ENCODE measurements around the gene MET.
"Not testable (repeated sequence)": the region's sequence is repeated elsewhere in the genome, so short reads cannot be mapped to it uniquely, and the experiment has no call there.

Gene MET

DNA sequence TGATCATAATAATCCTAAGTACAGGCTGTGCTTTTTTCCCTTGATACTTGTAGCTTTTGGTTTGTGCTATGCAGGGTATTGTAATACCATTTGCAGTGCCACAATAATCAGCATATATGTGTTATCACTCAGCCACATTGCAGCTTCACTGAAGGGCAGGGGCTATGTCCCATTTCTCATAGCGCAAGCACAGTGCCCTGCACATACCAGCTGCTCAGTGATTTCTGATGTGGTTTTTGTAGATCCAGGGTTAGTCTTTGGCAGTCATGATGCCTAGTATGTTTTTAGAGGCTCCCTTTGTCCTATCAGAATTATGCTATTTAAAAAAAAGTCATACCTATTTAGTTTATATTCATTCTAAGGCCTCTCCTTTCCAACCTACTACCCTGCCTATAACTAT lies 25.8 kb downstream of the MET start:
- no peak for DNase-seq (ENCODE audit: low read depth in 1 of 2, low spot score in 1 of 2)

DNA sequence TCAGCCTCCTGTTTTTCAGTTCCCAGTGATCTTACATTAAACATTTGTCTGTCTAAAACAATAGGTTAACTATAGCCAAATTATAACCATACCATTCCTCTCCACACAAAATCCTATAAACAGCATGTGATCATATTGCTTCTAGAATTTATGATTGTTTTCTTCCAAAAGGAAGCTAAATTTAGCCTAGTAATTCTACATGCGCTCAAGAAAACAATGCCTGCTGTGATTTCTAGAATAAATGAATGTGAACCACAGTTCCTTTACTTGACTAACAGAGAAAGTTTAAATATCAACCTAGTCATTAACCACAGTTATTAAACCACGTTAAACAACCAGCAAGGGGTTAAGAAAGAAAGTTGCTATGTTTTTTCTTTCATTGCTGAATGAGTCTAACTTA lies 26.4 kb downstream of the MET start:
- no peak for DNase-seq (ENCODE audit: low read depth in 1 of 2, low spot score in 1 of 2)

DNA sequence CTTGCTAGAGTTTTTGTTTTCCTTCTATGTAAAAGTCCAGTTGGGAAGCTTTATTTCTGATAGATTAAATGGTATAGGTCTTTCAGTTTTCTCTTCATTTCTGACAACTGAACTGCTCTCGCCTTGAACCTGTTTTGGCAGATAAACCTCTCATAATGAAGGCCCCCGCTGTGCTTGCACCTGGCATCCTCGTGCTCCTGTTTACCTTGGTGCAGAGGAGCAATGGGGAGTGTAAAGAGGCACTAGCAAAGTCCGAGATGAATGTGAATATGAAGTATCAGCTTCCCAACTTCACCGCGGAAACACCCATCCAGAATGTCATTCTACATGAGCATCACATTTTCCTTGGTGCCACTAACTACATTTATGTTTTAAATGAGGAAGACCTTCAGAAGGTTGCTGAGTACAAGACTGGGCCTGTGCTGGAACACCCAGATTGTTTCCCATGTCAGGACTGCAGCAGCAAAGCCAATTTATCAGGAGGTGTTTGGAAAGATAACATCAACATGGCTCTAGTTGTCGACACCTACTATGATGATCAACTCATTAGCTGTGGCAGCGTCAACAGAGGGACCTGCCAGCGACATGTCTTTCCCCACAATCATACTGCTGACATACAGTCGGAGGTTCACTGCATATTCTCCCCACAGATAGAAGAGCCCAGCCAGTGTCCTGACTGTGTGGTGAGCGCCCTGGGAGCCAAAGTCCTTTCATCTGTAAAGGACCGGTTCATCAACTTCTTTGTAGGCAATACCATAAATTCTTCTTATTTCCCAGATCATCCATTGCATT lies 27.1 kb downstream of the MET start:
- DNase-seq (ENCODE audit: low read depth in 1 of 2, low spot score in 1 of 2) = no peak

DNA sequence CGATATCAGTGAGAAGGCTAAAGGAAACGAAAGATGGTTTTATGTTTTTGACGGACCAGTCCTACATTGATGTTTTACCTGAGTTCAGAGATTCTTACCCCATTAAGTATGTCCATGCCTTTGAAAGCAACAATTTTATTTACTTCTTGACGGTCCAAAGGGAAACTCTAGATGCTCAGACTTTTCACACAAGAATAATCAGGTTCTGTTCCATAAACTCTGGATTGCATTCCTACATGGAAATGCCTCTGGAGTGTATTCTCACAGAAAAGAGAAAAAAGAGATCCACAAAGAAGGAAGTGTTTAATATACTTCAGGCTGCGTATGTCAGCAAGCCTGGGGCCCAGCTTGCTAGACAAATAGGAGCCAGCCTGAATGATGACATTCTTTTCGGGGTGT lies 27.7 kb downstream of the MET start:
- DNase-seq (ENCODE audit: low read depth in 1 of 2, low spot score in 1 of 2) = no peak

DNA sequence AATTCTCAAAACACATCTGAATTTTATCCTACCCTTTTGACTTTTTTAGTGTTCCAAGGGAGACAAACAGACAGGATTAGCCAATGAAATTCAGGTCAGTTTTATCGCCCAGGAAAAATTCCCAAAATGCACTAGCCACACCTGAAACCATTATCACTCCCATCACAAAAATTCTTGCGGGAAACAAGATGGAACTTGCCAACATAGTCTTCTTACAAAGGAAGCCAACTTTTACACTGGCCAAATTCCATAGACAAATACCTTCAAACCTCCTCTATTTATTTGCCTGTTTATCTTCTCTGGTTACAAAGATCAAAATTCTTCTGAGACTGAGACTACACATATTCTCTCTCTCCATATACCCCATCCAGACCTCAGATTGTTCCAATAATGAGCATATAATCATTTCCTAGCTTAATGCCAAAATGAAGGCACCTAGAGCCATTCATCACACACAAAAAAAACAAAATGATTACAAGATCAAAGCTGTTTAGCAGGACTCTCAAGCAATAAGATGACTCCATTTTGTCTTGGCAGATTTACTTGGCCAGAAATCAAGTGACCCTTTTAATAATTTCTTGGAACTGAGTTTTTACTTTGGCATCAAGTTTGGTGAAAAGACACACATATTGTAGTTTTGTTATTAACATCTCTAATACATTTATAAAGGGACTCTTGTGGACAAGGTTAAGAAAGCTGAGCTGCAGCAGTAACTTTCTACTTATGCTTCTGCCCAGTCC lies 30.2 kb downstream of the MET start:
- no peak for DNase-seq (ENCODE audit: low read depth in 1 of 2, low spot score in 1 of 2)

DNA sequence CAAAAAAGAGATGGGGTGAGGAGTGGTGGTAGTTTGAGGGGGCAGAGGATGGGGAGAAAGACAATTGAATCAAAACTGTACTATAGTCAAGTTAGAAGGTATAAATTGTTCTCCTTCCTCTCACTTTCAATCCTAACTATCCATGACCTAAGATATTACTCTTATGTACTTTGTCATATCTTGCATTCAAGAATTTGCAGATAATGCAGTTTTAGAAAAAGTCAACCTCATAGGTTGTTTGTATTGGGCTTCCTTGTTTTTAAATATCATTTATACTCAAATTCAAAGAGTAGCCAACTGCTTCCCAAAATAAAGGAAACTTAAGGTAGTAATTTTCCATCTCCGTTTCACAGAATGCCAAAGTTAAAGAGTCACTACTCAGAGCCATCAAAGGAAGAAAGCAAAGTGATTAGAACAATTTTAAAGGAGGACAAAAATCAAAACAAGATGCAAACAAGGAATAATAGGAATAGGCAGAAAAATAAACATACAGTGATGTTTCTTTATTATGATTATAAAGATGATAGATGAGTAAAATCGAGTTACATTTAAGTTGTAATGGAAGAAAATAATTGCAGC lies 32.7 kb downstream of the MET start:
- no peak for DNase-seq (ENCODE audit: low read depth in 1 of 2, low spot score in 1 of 2)

DNA sequence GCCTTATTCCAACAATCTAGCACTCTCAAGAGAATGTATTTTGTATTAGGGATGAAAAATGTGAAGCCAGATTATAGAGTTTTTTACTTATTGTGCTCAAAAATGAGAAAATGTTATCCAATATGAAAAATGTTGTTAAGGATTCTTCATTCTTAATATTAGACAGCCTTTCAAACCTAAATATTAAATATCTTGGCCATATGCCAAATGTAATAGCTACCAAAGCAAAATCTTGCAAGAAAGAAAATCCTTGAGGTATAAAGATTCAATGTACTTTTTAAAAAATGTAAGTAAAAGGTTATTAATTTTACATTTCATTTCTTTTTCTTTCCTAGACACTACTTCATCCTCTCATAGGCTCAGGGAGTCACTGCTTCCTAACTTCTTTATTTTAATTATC lies 33.4 kb downstream of the MET start:
- DNase-seq (ENCODE audit: low read depth in 1 of 2, low spot score in 1 of 2) = no peak

DNA sequence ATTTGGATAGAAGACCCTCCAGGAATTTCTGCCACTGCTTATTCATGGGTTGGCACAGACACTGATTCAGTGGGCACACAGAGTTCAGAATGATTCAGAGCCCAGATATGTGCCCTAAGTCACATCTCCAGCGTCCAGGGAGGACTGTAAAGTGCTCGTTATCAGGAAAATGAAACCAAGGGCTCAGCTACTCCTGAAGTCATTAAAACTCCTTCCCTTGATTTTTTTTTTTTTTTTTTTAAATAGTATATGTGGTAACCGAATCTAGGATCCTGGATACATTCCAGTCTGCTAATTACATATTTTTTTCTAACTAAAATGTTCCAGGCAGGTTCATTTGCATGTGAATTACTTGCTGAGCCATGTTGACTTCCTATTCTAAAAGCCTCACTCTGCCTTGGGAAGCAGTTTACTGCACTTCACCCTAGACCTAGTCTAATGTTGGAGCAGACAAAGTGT lies 34.7 kb downstream of the MET start:
- no peak for DNase-seq (ENCODE audit: low read depth in 1 of 2, low spot score in 1 of 2)

DNA sequence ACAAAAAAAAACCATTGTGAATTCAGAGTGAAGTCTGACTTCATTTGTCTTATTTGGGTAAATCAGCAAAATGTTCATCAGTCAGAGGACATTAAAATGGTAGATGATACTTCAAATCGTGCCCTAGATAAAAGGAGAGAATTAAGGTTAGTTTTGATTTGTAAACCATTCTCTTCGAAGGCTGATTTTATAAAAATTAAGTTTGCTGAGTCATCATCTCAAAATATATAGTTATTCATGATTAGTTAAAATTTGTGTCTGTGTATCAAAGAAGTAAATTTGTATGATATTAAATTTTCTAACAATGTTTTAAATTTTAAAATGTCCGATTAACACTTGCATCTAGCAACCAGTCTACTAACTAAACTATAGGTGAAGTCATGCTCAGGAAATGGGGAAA lies 35.3 kb downstream of the MET start:
- DNase-seq (ENCODE audit: low read depth in 1 of 2, low spot score in 1 of 2) = no peak

DNA sequence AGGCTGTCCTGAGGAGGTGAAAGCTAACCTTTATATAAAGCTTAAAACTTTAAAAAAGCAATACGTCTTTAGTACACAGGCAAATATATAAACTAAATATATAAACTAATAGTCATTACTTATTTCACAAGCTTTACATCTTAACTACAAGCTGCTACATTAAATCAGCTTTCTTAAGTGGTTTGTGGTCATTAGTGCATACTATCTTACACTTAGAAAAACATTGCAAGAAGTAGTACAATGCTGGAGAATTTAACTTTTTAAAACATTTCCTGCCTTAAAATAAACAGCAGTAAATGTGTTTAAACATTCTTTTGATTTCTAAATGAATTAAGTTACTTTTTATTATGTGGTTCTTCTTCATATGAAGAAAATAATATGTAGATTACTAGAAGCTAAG lies 36.3 kb downstream of the MET start:
- DNase-seq (ENCODE audit: low read depth in 1 of 2, low spot score in 1 of 2) = no peak

DNA sequence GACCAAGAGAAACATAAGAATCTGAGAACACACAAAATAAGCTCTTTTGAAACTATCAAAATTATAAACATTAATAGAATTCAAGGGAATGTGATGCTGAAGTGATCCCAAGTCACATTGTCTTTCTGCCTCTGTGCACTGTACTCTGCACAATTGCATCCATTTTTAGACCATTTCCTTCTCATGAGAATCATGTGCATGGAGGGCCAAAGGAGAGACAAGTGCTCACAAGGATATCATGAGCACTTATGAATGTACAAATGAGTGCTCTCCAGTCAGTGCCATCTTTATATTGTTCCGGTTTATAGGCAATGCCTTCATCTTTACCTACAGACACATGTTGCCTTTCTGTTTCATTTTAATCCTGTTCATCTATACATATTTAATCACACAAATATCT lies 36.9 kb downstream of the MET start:
- no peak for DNase-seq (ENCODE audit: low read depth in 1 of 2, low spot score in 1 of 2)

DNA sequence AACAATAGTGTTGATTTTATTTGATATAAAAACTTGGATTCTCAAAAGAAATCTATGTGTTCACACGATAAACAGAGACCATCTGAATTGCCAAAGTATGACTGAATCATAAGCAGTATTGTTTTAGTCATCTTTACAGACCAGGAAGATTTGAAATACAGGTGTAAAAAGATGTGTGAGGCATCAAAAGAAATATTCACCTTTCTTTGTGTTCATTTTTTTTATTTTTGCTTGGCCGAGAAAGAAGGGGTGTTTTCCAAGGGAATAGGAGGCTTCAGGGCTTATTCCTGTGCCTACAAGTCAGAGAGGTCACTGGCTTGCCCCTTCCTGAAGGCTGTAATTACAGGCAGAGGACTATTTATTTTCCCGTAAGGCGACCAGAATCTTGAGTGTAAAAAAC lies 37.3 kb downstream of the MET start:
- DNase-seq (ENCODE audit: low read depth in 1 of 2, low spot score in 1 of 2) = no peak

DNA sequence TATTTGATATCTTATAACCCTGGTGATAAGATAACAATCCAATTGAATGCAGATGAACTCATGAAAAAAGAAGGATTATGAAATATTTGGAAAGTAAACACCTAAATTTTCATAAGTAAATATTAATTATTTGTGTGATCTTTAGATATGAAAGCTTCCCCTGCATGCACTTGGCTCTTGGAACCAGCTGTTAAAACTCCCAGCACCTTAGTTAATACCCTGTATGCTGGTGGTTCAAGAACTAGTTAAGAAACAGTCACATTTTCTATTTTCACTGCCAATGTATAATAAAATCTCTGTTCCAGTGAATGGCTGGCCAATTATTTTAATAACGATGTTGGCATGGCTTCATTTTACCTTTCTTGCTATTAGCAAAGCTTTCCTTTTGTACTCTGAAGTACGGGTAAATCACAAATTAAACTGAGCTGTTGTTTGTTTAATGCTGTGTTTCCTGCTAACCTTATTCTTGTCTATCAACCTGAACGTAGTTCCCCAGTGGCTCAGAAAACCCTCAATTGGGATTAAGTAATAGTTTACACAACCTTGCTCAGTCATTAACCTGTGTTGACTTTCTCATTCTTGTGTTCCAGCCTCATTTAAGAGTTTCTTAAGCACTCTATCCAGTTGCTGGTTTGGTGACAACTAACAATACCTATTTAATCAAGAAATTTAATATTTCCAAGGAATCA lies 38.9 kb downstream of the MET start:
- DNase-seq (ENCODE audit: low read depth in 1 of 2, low spot score in 1 of 2) = no peak

DNA sequence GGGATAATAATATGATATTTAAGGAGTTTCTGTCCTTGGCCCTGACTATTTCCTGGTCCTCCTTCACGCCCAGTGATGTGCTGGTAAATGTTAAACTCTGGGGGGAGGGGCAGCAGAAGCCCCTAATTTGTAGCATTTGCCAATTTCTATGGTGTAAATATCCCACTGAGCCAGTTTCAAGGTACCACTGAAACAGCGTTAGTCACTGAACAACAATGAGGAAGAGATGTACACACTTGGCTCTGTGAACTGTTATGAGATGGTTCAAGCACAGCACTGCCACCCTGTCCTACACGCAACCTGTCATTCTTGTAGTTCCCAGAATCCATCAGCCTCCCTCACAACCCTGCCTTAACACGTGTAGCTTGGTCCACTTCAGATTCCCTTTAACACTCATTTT lies 39.8 kb downstream of the MET start:
- DNase-seq (ENCODE audit: low read depth in 1 of 2, low spot score in 1 of 2) = no peak

DNA sequence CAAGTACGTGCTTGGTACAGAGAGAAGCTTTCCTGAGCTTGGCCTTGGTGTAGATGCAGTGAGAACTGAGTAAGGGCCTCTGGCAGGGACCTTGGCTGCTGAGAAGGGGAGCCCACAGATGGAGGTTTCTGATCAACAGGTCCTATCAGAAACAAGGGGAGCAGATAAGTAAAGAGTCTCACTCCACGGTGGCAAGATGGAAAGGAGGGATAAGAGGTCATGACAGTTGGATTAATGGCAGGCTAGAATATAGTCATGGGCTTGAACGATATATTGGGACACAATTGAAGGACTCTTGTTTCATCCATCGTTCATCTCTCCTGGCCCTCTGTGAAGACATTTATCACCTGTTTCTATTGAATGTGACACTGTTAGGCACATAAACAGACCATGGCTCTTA lies 41.5 kb downstream of the MET start:
- DNase-seq (ENCODE audit: low read depth in 1 of 2, low spot score in 1 of 2) = no peak

DNA sequence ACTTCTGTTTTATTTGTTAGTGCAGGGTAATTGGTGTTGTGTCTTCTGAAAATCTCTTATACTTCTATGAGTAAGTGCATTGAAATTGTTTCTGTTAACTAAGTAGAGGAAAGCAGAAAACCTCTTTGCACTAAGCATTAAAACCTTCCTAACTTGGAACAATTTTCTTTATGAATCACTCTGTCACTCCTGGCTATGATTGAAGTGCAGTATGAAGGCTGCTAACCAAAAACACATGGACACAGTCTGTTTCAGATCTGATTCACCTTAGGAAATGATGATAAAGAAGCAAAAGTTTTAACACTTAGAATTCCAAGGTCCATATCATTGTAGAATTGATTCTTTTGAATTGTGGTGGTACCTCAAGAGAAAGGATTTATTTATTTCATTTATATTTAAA lies 41.9 kb downstream of the MET start:
- DNase-seq (ENCODE audit: low read depth in 1 of 2, low spot score in 1 of 2) = no peak

DNA sequence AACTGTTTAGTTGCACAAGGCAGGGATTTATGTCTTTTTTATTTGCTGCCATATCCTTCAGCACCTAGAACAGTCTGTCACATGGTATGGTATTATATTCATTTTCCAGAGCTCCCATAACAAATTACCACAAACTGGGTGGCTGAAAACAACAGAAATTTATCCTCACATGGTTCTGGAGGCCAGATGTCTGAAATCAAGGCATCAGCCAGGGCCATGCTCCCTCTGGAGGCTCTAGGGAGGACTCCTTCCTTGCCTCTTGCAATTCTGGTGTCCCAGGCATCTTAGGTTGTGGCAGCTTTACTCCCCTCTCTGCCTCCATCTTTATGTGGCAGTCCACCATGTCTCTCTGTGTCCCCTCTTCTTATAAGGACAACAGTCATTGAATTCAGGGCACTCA lies 43.1 kb downstream of the MET start:
- no peak for DNase-seq (ENCODE audit: low read depth in 1 of 2, low spot score in 1 of 2)

DNA sequence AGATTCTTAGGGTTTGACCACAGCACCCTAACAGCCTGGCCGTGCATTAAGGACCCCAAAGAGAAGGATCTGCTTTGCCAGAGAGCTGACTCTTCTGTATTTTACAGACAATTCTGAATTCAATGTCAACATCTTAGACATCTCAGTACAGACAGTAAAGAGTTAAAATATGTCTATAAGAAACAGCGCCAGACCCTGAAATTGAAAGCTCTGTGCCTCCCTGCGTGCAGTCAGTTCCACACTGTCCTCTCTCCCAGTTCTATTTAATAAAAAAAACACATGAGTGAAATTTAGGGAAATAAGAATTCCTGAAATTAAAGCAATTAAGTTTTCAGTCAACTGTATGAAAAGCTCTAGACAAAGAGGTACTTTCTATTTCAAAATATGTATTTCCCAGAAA lies 45.1 kb downstream of the MET start:
- no peak for DNase-seq (ENCODE audit: low read depth in 1 of 2, low spot score in 1 of 2)

DNA sequence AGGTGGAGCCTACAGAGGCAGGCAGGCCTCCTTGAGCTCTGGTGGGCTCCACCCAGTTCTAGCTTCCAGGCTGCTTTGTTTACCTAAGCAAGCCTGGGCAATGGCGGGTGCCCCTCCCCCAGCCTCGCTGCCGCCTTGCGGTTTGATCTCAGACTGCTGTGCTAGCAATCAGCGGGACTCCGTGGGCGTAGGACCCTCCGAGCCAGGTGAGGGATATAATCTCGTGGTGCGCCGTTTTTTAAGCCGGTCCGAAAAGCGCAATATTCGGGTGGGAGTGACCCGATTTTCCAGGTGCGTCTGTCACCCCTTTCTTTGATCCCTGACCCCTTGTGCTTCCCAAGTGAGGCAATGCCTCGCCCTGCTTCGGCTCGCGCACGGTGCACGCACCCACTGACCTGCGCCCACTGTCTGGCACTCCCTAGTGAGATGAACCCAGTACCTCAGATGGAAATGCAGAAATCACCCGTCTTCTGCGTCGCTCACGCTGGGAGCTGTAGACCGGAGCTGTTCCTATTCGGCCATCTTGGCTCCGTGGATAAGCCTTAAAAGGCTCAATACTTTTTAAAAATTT lies 52.0 kb downstream of the MET start:
- DNase-seq (ENCODE audit: low read depth in 1 of 2, low spot score in 1 of 2) = not testable (repeated sequence)

DNA sequence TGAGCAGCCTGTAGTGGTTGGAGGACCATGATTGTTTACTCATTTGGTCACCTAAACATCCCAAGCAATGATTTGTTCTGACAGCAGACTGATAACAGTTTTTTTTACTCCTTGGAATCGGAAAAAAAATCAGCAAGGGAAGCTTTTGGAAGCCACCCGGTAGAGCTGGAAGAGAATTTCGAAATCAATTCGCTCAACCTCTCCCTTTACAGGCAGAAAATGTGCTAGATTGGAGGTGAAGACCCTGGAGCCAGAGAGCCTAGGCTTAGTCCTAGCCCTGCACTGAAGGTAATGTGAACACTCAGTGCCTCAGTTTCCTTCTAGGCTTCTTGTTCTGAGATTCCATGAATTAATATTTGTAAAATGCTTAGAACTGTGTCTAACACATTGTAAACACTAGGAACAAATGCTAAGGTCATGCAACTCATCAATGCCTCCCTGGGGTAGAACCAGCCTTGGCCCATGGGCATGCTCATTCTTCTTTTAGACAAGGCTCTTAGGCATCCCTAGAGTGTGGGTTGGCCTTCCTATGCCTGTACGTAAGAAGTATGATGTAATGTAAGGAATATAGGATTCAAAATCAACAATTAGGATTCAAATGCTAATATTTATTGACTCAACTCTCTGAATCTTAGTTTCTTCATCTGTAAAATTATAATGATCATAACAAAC lies 52.7 kb downstream of the MET start:
- no peak for DNase-seq (ENCODE audit: low read depth in 1 of 2, low spot score in 1 of 2)

DNA sequence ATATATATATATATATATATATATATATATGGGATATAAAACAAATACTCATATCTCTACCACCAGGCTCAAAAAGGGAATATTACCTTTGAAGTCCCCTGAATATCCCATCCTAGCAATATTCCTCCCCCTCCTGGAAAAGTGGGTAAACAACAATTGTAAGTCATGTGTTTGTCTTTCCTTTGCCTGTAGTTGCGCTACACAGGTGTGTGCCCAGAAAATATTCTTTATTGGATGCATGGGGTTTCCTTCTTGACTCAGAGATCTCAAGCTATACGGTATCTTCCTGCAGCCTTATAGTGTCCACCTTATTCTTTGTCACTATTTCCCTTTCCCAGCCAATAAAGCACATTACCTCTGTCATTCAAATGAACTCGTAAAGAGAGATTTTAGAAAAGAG lies 54.2 kb downstream of the MET start:
- no peak for DNase-seq (ENCODE audit: low read depth in 1 of 2, low spot score in 1 of 2)

All from activated CD4-positive, alpha-beta T cell treated with anti-CD3 and anti-CD28 coated beads, Interleukin-2, amount 50 U/mL, for 24 hours (primary cell).